Measurements from ENCODE around the gene SYS1.

SYS1 gene

DNA sequence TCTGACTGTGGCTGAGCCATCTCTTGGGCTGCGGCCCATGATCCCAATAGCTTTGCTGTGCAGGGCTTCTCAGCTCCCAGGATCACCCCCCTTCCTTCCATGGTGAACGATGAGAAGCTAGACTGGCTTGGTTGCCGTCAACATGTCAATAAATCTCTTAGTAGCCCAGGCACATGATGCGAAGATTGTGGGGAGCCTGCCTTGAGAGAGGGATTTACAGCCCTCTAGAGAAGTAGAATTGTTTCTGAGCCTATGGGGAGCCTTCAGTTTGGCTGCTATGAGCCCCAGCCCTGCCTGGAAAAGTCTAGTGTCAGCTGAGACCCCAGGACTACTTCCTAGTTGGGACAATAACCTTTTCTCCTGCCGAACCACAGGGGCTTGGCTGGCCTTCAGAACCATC is 49.7 kb downstream of the SYS1 start:
- DNase-seq: no peak

DNA sequence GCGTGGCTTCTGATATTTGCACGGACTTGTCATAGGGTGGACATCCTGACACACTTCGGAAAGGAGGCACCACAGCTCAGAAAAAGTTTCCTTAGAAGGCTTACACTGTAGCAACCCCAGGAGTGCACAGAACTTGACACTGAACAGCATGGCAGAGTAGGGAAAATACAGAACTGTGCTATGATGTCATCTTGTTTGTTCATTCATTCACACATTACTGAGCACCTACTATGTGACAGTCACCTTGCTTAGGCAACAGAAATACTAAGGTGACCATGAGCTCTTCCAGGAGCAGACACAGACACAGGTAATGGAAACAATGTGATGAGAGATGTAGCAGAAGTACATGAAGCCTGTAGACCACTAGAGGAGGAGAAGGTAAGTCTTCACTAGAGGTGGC is 50.5 kb downstream of the SYS1 start:
- DNase-seq: no peak

- peak; percentile 43 to 93 (median 80) for DNase-seq
Observed at GRCh38 chr20:45415822-45416637, 53.1 kb downstream of the SYS1 start, which contains the start of gene PIGT. PIGT (plus strand) TSS chr20:45416141; CDS start chr20:45416157, 16 bp downstream.

- no peak for DNase-seq
Observed at GRCh38 chr20:45416917-45417316, 54.0 kb downstream of the SYS1 start.

Data from amygdala (tissue), 56 donors.